ENCODE data around the gene AGFG1.
"Not testable (repeated sequence)": the region's sequence is repeated elsewhere in the genome, so short reads cannot be mapped to it uniquely, and the experiment has no call there.

The AGFG1 gene

GRCh38 chr2:227503433-227504406 lies 31.8 kb downstream of the AGFG1 start:
- H3K27ac Mint-ChIP-seq = peak overlapping the region; percentile 6 to 65
- H3K9me3 Mint-ChIP-seq = no peaks in the 10 kb centered on the region
- DNase-seq = no peak
- H3K27me3 Mint-ChIP-seq = no peaks in the 10 kb centered on the region
- H3K4me3 Mint-ChIP-seq = no peak overlapping the region
- ATAC-seq = no peak
- peaks cover 84% of the 10 kb centered on the region for H3K4me1 Mint-ChIP-seq

DNA sequence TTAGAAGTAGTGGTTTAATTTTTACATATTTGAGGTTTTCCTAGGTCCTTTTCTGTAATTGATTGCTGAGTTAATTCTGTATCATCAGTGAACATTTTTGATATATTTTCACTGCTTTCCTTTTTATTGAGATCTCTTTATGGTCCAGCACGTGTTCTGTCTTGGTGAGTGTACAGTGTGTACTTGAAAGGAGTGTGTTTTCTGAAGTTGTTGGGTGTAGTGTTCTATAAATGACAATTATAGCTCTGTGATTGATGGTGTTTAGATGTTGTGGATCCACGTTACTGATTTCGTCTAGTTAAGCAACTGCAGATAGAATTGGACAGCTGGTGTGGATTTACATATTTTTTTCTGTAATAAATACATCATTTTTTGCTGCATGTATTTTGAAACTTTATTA lies 32.7 kb downstream of the AGFG1 start:
- ATAC-seq = no peak
- no peak for DNase-seq
- Mint-ChIP-seq H3K4me3 (no peak overlapping the region), H3K27ac (no peak overlapping the region), H3K27me3 (no peaks in the 10 kb centered on the region), H3K4me1 (peaks cover 83% of the 10 kb centered on the region), H3K9me3 (no peaks in the 10 kb centered on the region)

- Mint-ChIP-seq H3K27ac (peak overlapping the region in 1 of 2 donors; percentile 19), H3K4me1 (peaks cover 86% of the 10 kb centered on the region), H3K4me3 (peak overlapping the region in 1 of 2 donors; percentile 1), H3K27me3 (no peaks in the 10 kb centered on the region), H3K9me3 (no peaks in the 10 kb centered on the region)
- DNase-seq (no peak), ATAC-seq (no peak)
These were observed 34.5 kb downstream of the AGFG1 start for GRCh38 chr2:227506456-227506855.

GRCh38 chr2:227507963-227508362 lies 36.0 kb downstream of the AGFG1 start:
- H3K9me3 Mint-ChIP-seq = no peaks in the 10 kb centered on the region
- H3K4me1 Mint-ChIP-seq = peaks cover 80% of the 10 kb centered on the region
- H3K4me3 Mint-ChIP-seq = no peak overlapping the region
- ATAC-seq = no peak
- no peaks in the 10 kb centered on the region for H3K27me3 Mint-ChIP-seq
- no peak overlapping the region for H3K27ac Mint-ChIP-seq
- DNase-seq = no peak

GRCh38 chr2:227509076-227509475 lies 37.1 kb downstream of the AGFG1 start:
- H3K27me3 Mint-ChIP-seq = no peaks in the 10 kb centered on the region
- no peak overlapping the region for H3K27ac Mint-ChIP-seq
- ATAC-seq (no peak), DNase-seq (no peak)
- H3K4me1 Mint-ChIP-seq = peaks cover 79% of the 10 kb centered on the region
- no peak overlapping the region for H3K4me3 Mint-ChIP-seq
- H3K9me3 Mint-ChIP-seq = no peaks in the 10 kb centered on the region

DNA sequence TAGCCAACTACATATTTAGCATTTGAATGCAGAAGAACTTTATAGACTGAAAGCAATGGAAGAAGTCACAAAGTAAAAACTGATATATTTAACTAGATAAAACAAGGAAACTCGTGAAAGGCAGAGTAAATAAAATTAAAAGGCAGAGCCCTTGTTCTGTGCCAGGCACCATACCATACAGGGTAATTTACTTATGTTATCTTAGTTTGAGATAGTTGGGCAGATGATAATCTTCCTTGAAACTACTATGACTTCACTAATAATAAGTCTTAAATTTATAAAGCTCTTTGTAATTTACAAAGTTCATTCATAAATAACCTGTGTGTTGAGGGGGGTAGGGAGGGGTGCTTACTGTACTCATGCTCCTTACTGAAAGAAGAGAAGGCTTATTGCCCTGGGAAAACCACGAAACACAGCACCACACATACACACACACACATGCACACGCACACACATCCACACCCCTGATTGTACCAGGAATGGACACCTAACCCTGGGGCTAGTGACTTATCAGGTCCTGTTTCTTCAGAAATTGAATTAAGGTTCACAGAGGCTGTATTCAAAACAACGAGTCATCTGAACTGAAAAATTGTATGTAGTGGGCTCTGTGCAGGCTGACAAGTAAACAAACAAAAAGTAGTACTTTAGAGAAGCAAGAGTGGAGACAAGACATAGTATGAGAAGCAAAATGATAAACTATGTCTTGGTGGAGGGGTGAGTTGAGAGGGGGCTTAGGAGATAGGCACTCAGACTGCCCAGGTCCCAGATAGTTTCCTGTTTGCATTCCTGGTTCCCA lies 38.1 kb downstream of the AGFG1 start:
- Mint-ChIP-seq H3K27me3 (no peaks in the 10 kb centered on the region), H3K4me1 (peaks cover 76% of the 10 kb centered on the region), H3K4me3 (no peak overlapping the region), H3K27ac (no peak overlapping the region), H3K9me3 (no peaks in the 10 kb centered on the region)
- DNase-seq (no peak), ATAC-seq (peak; percentile 18)

DNA sequence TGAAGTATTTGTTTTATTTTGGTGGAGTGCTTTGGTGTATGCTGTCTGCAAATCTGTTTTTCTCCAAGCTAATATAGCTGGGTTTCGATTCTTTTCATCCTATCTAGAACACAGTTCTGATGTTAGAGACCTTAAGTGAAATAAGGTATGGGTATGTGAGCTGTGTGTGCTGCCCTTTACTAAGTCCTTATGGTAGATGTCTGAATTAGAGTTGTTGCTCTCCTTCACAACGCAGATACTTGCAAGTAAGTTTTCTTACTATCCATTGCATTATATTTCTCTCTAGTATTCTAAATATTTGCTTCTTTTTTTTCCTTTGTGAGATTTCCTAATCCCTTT lies 38.6 kb downstream of the AGFG1 start:
- H3K27ac Mint-ChIP-seq = no peak overlapping the region
- ATAC-seq = no peak
- H3K4me1 Mint-ChIP-seq = peaks cover 76% of the 10 kb centered on the region
- DNase-seq = no peak
- no peak overlapping the region for H3K4me3 Mint-ChIP-seq
- H3K9me3 Mint-ChIP-seq = no peaks in the 10 kb centered on the region
- no peaks in the 10 kb centered on the region for H3K27me3 Mint-ChIP-seq

GRCh38 chr2:227511239-227511930 lies 39.4 kb downstream of the AGFG1 start:
- ATAC-seq = no peak
- peaks cover 76% of the 10 kb centered on the region for H3K4me1 Mint-ChIP-seq
- no peaks in the 10 kb centered on the region for H3K27me3 Mint-ChIP-seq
- H3K9me3 Mint-ChIP-seq = no peaks in the 10 kb centered on the region
- peak overlapping the region in 1 of 2 donors; percentile 20 for H3K27ac Mint-ChIP-seq
- DNase-seq = no peak
- H3K4me3 Mint-ChIP-seq = no peak overlapping the region

GRCh38 chr2:227511955-227512354 lies 40.0 kb downstream of the AGFG1 start:
- Mint-ChIP-seq H3K4me3 (no peak overlapping the region), H3K27me3 (no peaks in the 10 kb centered on the region), H3K9me3 (no peaks in the 10 kb centered on the region), H3K4me1 (peaks cover 72% of the 10 kb centered on the region), H3K27ac (no peak overlapping the region)
- ATAC-seq = no peak
- DNase-seq = no peak

GRCh38 chr2:227513113-227513512 lies 41.2 kb downstream of the AGFG1 start:
- Mint-ChIP-seq H3K27ac (no peak overlapping the region), H3K4me3 (no peak overlapping the region), H3K9me3 (no peaks in the 10 kb centered on the region), H3K27me3 (no peaks in the 10 kb centered on the region), H3K4me1 (peaks cover 74% of the 10 kb centered on the region)
- ATAC-seq = no peak
- DNase-seq = no peak

DNA sequence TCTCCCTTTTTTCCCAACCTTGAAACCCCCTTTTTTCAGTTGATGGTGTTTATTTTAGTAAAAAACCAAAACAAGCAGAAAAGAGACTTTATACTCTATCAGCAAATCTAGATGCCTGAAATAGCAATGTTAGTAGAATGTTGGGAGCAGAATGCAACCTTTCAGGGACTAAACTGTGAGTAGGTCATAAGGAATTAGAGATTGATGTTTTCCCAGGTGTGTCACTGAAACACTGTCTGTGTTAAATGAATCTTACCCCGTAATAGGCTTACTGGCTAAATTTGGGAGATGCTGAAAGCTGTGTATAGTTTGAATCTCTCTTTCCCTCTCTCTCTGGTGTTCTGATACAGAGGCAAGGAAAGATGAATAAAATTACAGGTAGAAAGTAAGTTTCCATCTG lies 43.8 kb downstream of the AGFG1 start:
- H3K4me1 Mint-ChIP-seq = peaks cover 51% of the 10 kb centered on the region
- no peak overlapping the region for H3K27ac Mint-ChIP-seq
- H3K27me3 Mint-ChIP-seq = no peaks in the 10 kb centered on the region
- no peak for ATAC-seq
- no peak overlapping the region for H3K4me3 Mint-ChIP-seq
- no peaks in the 10 kb centered on the region for H3K9me3 Mint-ChIP-seq
- DNase-seq = no peak

- DNase-seq (no peak), ATAC-seq (no peak)
- H3K4me3 Mint-ChIP-seq = no peak overlapping the region
- H3K9me3 Mint-ChIP-seq = no peaks in the 10 kb centered on the region
- H3K27ac Mint-ChIP-seq = no peak overlapping the region
- peaks cover 39% of the 10 kb centered on the region for H3K4me1 Mint-ChIP-seq
- no peaks in the 10 kb centered on the region for H3K27me3 Mint-ChIP-seq
These were observed 45.8 kb downstream of the AGFG1 start for GRCh38 chr2:227517724-227518123.

- H3K9me3 Mint-ChIP-seq, ATAC-seq, H3K4me3 Mint-ChIP-seq, H3K27ac Mint-ChIP-seq, DNase-seq, H3K27me3 Mint-ChIP-seq: not testable (repeated sequence)
- peaks cover 35% of the 10 kb centered on the region for H3K4me1 Mint-ChIP-seq
These were observed 46.4 kb downstream of the AGFG1 start for GRCh38 chr2:227518278-227518865.

GRCh38 chr2:227521178-227521577 lies 49.2 kb downstream of the AGFG1 start:
- peaks cover 10% of the 10 kb centered on the region for H3K4me1 Mint-ChIP-seq
- not testable (repeated sequence) for H3K27me3 Mint-ChIP-seq, DNase-seq, H3K27ac Mint-ChIP-seq, H3K9me3 Mint-ChIP-seq, H3K4me3 Mint-ChIP-seq, ATAC-seq

- H3K4me3 Mint-ChIP-seq = no peak overlapping the region
- H3K4me1 Mint-ChIP-seq = peaks cover 6% of the 10 kb centered on the region
- ATAC-seq = no peak
- H3K9me3 Mint-ChIP-seq = no peaks in the 10 kb centered on the region
- H3K27me3 Mint-ChIP-seq = no peaks in the 10 kb centered on the region
- DNase-seq = no peak
- H3K27ac Mint-ChIP-seq = no peak overlapping the region
These were observed 52.7 kb downstream of the AGFG1 start for GRCh38 chr2:227524665-227525064.
